CD14-positive monocyte (primary cell): ENCODE measurements around the gene TSG101. TPM values are rescaled to one million over a fixed set of nuclear protein-coding genes. Genes with fewer than 3 reads are reported as not detected.

Experiments
- DNase-seq, 3 donors: peaks; one replicate each; pipeline ENCODE4 v3.0.0-alpha.2; 2011 to 2022
- H2AFZ ChIP-seq: 2 replicates; pipeline ENCODE4 v1.6.0; 2012; ENCODE audit warnings: mild to moderate bottlenecking, low read depth, low read length, inconsistent platforms; ENCODE audit not compliant: insufficient read depth, poor library complexity, severe bottlenecking
- H3K27ac ChIP-seq, 2 donors: 1 replicate in 1 of 2; 2 replicates in 1 of 2; pipeline ENCODE4 v1.5.1; 2012 to 2013; ENCODE audit warnings: low read length in 2 of 2, control low read depth in 1 of 2, inconsistent platforms in 1 of 2, low read depth in 1 of 2, mild to moderate bottlenecking in 1 of 2
- H3K27me3 ChIP-seq, 2 donors: one replicate each; pipeline versions ENCODE4 v1.6.0 to v1.6.1; 2011 to 2013; ENCODE audit warnings: low read length in 2 of 2; ENCODE audit not compliant: control insufficient read depth in 2 of 2, insufficient read depth in 2 of 2
- H3K36me3 ChIP-seq, 2 donors: replicated peaks in 1 of 2; 1 replicate in 1 of 2; 2 replicates in 1 of 2; pipeline versions ENCODE4 v1.5.1 to v1.6.1; 2012 to 2013; ENCODE audit warnings: low read length in 2 of 2, control low read depth in 1 of 2, inconsistent platforms in 1 of 2, mild to moderate bottlenecking in 1 of 2; ENCODE audit not compliant: insufficient read depth in 2 of 2, control insufficient read depth in 1 of 2
- H3K4me1 ChIP-seq, 2 donors: 1 replicate in 1 of 2; 2 replicates in 1 of 2; pipeline versions ENCODE4 v1.5.1 to v1.6.1; 2012 to 2013; ENCODE audit warnings: low read length in 2 of 2, control low read depth in 1 of 2, inconsistent platforms in 1 of 2, mild to moderate bottlenecking in 1 of 2, moderate library complexity in 1 of 2; ENCODE audit not compliant: insufficient read depth in 2 of 2, control insufficient read depth in 1 of 2
- H3K4me2 ChIP-seq: replicated peaks from 2 replicates; pipeline ENCODE3; 2012; ENCODE audit warnings: low read length, moderate library complexity, mild to moderate bottlenecking; ENCODE audit not compliant: poor library complexity, severe bottlenecking; ENCODE audit errors: extremely low read depth
- H3K4me3 ChIP-seq, 3 experiments: fragments of 200-600 bp in 1 of 3; sonication (generic) in 1 of 3; replicated peaks in 1 of 3; 1 replicate in 2 of 3; 2 replicates in 1 of 3; pipeline ENCODE4 v1.5.1; 2011 to 2013; ENCODE audit warnings: low read length in 3 of 3, mild to moderate bottlenecking in 3 of 3, control low read depth in 2 of 3, low read depth in 2 of 3, inconsistent platforms in 1 of 3, moderate library complexity in 1 of 3
- H3K79me2 ChIP-seq: 2 replicates; pipeline ENCODE4 v1.6.0; 2012; ENCODE audit warnings: mild to moderate bottlenecking, control low read depth, inconsistent platforms, low read length, moderate library complexity; ENCODE audit not compliant: insufficient read depth
- H3K9ac ChIP-seq: 2 replicates; pipeline ENCODE4 v1.6.0; 2017; ENCODE audit warnings: low read length, mild to moderate bottlenecking; ENCODE audit not compliant: insufficient read depth, poor library complexity, severe bottlenecking
- H3K9me3 ChIP-seq, 2 donors: replicated peaks in 1 of 2; 1 replicate in 1 of 2; 2 replicates in 1 of 2; pipeline versions ENCODE4 v1.5.1 to v1.6.1; 2012 to 2013; ENCODE audit warnings: low read length in 2 of 2, control low read depth in 1 of 2; ENCODE audit not compliant: control insufficient read depth in 1 of 2, insufficient read depth in 1 of 2
- H4K20me1 ChIP-seq: 2 replicates; pipeline ENCODE4 v1.6.0; 2012; ENCODE audit warnings: mild to moderate bottlenecking, low read length, control low read depth, moderate library complexity; ENCODE audit not compliant: insufficient read depth
- H3K27ac Mint-ChIP-seq, 7 donors: one replicate each; pipeline ENCODE4 v1.8.0; 2020; ENCODE audit warnings: mild to moderate bottlenecking in 7 of 7, mixed read lengths in 7 of 7, moderate library complexity in 6 of 7, inconsistent platforms in 2 of 7
- H3K27me3 Mint-ChIP-seq, 3 donors: one replicate each; pipeline ENCODE4 v1.8.0; 2021 to 2022; ENCODE audit warnings: low read depth in 3 of 3, mild to moderate bottlenecking in 3 of 3, mixed read lengths in 3 of 3, moderate library complexity in 3 of 3, inconsistent platforms in 1 of 3
- H3K36me3 Mint-ChIP-seq, 2 donors: one replicate each; pipeline ENCODE4 v1.8.0; 2020; ENCODE audit warnings: mixed read lengths in 2 of 2, inconsistent platforms in 1 of 2, mild to moderate bottlenecking in 1 of 2
- H3K4me1 Mint-ChIP-seq: one replicate; pipeline ENCODE4 v1.8.0; 2020; ENCODE audit warnings: mild to moderate bottlenecking, mixed read lengths
- H3K4me3 Mint-ChIP-seq, 2 donors: one replicate each; pipeline ENCODE4 v1.8.0; 2020; ENCODE audit warnings: mild to moderate bottlenecking in 2 of 2, mixed read lengths in 2 of 2, moderate library complexity in 1 of 2
- H3K9me3 Mint-ChIP-seq, 7 donors: one replicate each; pipeline ENCODE4 v1.8.0; 2020 to 2022; ENCODE audit warnings: mixed read lengths in 7 of 7, mild to moderate bottlenecking in 6 of 7, moderate library complexity in 6 of 7, inconsistent platforms in 2 of 7
- CTCF ChIP-seq: fragments of 200-600 bp; IDR thresholded peaks from one replicate; pipeline ENCODE4 v1.8.0; 2022; ENCODE audit warnings: antibody characterized with exemption, mild to moderate bottlenecking
- WGBS: methylation state at CpG from one replicate; pipeline ENCODE4 v1.1.5; 2013; ENCODE audit warnings: missing lambda C conversion rate; ENCODE audit not compliant: insufficient coverage; 5-methylcytosine and 5-hydroxymethylcytosine counted together
- intact Hi-C, 2 donors: fragments of 100-400 bp; cut with micrococcal nuclease; formaldehyde crosslinking; loops; one replicate each; pipeline versions ENCODE4 v1.15.0 to v1.15.1; 2023
- polyA plus RNA-seq, 3 donors: library from polyadenylated mRNA; depleted of rRNA in 1 of 3; unstranded in 2 of 3; stranded (reverse) in 1 of 3; fragments of 300-500 nt in 2 of 3; fragments of >200 nt in 1 of 3; fragmentation: Illumina TruSeq in 2 of 3; gene quantifications; 1 replicate in 2 of 3; 2 replicates in 1 of 3; pipeline ENCODE4 v1.2.3, GENCODE V29; 2012 to 2021

TSG101 gene
- polyA plus RNA-seq, 3 donors: 76.7 to 116 (median 112) TPM

- no peaks in the 10 kb centered on the region for H4K20me1 ChIP-seq
- H3K27me3 ChIP-seq: no peaks in the 10 kb centered on the region
- DNase-seq: no peak
- no peaks in the 10 kb centered on the region for H3K79me2 ChIP-seq
- H2AFZ ChIP-seq: no peak overlapping the region
- no peak for TF ChIP-seq CTCF
- no peaks in the 10 kb centered on the region for H3K27me3 Mint-ChIP-seq
- H3K27ac ChIP-seq: no peak overlapping the region
- no peaks in the 10 kb centered on the region for H3K36me3 ChIP-seq
- WGBS: no CpG with 5 or more reads among the region's 1 CpG
- H3K9ac ChIP-seq: no peak overlapping the region
- H3K9me3 Mint-ChIP-seq: no peaks in the 10 kb centered on the region
- no peak overlapping the region for H3K4me2 ChIP-seq
- no peak overlapping the region for H3K4me3 Mint-ChIP-seq
- no peaks in the 10 kb centered on the region for H3K9me3 ChIP-seq
- H3K27ac Mint-ChIP-seq: peak overlapping the region in 1 of 7 donors; percentile 55
- H3K36me3 Mint-ChIP-seq: peaks cover 2 to 3% of the 10 kb centered on the region in 2 donors
- H3K4me1 Mint-ChIP-seq: no peaks in the 10 kb centered on the region
- H3K4me3 ChIP-seq: no peak overlapping the region
- no peaks in the 10 kb centered on the region for H3K4me1 ChIP-seq
- intact Hi-C loops: no loop called here
These were observed 63.3 kb downstream of the TSG101 start for GRCh38 chr11:18463439-18463838.

GRCh38 chr11:18461909-18462308 lies 64.8 kb downstream of the TSG101 start:
- no peak overlapping the region for H3K4me2 ChIP-seq
- H3K9me3 ChIP-seq: no peaks in the 10 kb centered on the region
- H3K4me3 ChIP-seq: no peak overlapping the region
- no peaks in the 10 kb centered on the region for H4K20me1 ChIP-seq
- no peak overlapping the region for H3K4me3 Mint-ChIP-seq
- no peaks in the 10 kb centered on the region for H3K27me3 ChIP-seq
- intact Hi-C loops: no loop called here
- 100% methylated on average over 4 of the region's 6 CpGs for WGBS
- no peak for DNase-seq
- H3K36me3 Mint-ChIP-seq: peaks cover 0 to 2% of the 10 kb centered on the region in 2 donors
- H3K36me3 ChIP-seq: no peaks in the 10 kb centered on the region
- H3K4me1 ChIP-seq: no peaks in the 10 kb centered on the region
- no peak for TF ChIP-seq CTCF
- H3K9me3 Mint-ChIP-seq: no peaks in the 10 kb centered on the region
- H3K79me2 ChIP-seq: no peaks in the 10 kb centered on the region
- no peaks in the 10 kb centered on the region for H3K4me1 Mint-ChIP-seq
- no peak overlapping the region for H3K9ac ChIP-seq
- peaks cover 0 to 2% (median 0%) of the 10 kb centered on the region in 3 donors for H3K27me3 Mint-ChIP-seq
- H2AFZ ChIP-seq: no peak overlapping the region
- no peak overlapping the region for H3K27ac Mint-ChIP-seq
- H3K27ac ChIP-seq: no peak overlapping the region
